HG02970 (cell line): ENCODE measurements around the gene EMCN.
"Not testable (repeated sequence)": the region's sequence is repeated elsewhere in the genome, so short reads cannot be mapped to it uniquely, and the experiment has no call there.

ENCODE experiments used
- ATAC-seq: cut with Tn5 transposase; IDR thresholded peaks from one replicate; pipeline ENCODE4 v1.9.1; 2021; ENCODE audit warnings: mild to moderate bottlenecking, moderate library complexity, moderate number of reproducible peaks; ENCODE audit not compliant: unreplicated experiment, low FRiP score

The EMCN gene, protein sequence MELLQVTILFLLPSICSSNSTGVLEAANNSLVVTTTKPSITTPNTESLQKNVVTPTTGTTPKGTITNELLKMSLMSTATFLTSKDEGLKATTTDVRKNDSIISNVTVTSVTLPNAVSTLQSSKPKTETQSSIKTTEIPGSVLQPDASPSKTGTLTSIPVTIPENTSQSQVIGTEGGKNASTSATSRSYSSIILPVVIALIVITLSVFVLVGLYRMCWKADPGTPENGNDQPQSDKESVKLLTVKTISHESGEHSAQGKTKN

DNA sequence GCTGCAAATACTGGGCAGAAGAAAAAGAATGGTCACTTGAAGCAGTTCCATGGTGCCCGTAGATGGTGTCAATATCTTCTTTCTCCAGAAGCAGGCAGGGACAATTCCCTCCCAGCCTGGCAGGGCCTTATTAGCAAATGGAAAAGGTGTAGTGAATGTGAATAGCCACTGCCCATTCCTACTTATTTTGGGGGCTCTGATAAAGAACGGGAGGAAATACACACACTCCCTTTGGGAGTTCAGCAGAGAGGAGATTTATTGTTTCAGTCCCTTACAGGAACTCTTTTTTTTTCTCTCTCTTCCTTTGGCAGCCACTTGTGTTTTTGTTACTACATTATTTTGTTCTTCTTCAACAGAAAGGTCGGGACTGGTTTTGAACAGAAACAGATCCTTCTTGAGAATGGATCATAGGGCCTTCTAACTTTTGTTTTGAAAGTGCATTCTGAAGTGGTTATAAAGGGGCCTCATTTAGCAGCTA, at the start of gene EMCN:
EMCN (minus strand) TSS at position 159 of the 478 bp plus-strand sequence; CDS start at position 51, 108 bp downstream.
- ATAC-seq: no peak

DNA sequence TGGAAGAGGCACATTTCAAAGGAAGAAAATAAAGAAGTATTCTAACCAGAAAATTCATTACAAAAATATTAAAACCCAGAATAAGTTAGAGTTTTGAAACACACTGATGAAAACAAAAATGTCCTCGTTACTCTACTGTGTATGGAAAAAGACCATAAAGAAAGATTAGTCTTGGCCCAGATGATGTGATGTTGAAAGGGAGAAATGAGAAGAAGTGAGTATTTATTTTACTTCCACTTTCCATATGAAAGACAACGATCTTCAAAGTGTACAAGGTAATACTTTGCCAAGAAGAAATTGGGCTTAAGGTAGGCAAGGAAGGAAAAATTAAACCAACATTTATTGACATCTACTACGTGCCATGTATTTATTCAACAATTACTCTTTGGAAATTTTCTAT, 48.6 kb upstream of the EMCN start:
- ATAC-seq: no peak

DNA sequence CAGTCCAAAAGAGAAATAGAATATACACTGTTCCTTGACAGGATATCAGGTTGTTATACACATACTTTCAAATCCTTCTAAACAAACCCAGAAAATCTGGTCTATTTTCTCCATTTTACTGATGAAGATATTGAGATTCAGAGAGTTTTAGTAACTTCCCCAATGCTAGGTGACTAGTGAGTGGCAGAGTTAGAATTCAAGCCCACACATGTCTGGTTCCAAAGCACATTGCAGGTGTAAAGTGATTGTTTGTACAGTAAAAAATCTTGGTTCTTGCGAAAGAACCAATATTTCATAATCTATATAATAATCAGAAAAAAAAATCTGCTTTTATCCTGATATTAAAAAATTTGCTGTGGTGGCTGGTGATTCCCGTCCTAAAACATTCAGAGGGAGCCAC, 39.5 kb upstream of the EMCN start:
- no peak for ATAC-seq

DNA sequence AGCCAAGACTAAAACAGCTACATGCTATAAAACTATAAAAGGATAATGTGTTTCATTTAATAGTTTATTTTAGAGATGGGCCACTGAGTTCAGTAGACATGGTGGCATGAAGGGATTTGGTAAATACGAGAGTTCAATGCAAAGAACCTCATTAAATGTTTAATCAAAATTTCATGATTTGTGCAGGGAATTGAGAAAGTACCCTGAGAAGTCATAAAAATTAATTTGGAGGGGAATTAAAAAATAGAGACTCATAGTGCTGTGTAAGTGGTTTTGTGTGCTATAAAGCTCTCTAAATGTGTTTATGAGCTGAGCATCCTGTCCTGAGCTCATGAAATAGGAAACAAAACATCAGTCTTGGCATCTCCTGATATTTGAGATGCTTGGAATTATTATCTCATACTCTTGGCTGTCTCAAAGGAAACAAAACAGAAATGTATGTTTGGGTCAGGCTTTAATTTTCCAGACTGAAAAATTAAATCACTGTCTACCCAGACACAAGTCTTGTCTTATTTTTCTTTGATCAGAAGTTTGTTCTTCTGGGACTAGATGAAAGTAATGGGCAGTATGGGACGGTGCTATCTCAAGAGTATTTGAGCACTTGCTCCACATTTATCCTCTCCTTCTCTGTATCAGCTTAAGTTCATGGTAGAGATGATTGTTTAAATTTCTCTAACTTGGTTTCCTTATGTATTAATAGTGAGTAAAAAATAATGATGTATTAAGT, 38.0 kb upstream of the EMCN start:
- no peak for ATAC-seq

DNA sequence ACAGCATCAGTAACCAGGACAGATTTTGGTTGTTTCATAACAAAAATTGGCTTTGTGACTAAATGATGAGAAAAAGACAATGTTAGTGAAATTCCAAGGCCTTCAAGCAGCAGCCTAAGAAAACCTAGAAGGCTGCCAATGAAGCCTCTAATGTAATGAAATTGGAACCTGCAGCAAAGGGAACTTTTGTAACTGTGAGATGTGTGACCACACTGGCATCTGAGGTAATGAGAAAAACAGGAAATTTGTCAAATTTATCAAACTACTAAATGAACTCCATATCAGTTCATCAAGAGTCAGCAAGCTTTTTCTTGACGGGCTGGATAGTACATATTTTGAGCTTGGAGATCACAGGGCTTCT, 30.4 kb upstream of the EMCN start:
- no peak for ATAC-seq

DNA sequence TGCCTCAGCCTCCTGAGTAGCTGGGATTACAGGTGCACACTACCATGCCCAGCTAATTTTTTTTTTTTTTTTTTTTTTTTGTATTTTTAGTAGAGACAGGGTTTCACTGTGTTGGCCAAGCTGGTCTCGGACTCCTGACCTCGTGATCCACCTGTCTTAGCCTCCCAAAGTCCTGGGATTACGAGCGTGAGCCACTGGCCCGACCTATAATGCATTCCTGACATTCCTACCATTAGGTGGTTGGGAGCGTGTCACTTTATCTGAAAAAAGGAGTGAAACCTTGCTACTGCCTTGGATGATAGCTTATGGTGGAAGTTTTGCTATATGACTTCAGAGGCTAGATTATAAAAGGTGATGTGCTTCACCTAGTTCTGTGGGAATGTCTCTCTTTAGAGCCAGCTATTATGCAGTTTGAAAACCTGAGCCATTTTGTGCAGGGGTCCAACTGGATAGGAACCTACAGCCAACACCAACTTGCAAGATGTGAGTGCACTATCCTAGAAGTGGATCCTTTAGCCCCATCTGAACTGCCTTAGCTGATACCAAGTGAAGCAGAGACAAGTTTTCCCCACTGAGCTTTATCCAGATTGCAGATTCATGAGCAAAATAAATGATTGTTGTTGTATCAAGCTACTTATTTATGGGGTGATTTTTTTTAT, 29.8 kb upstream of the EMCN start:
- ATAC-seq: no peak

DNA sequence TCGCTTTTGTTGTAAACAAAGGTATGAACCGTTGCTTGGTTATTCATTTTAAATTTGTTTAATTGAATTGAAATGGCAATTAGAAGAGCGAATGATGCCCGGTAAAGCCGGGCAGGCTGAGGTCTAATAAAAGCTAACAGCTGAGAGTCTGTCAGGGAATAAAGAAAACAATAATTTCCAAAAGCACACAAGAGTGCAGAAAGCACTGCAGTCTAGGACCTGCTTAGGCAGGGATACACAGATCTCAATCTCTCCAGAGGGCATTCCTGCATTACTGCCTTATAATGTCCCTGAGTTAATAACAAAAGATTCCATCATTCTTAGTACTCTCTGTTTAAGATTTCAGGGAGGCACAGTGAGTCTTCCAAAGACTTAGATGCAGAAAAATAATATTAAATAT, 27.6 kb upstream of the EMCN start:
- ATAC-seq: no peak

DNA sequence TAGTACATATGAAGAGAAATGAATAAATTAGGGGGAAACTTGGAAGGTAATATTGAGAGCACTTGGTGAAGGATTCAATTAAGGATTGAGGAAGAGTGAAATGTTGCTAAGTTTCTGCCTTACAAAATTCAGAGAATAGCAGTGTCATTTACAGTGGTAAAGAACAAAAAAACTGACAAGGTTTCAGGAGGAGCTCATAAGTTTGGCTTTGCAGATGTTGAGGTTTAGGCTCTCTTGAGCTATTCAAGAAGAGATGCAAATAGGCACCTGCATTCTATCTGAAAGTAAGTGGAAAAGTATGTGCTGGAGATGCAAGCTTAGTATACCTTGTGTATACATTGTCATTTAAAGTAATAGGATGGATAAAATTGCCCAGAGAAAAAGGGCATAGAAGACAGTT, 22.3 kb upstream of the EMCN start:
- no peak for ATAC-seq

DNA sequence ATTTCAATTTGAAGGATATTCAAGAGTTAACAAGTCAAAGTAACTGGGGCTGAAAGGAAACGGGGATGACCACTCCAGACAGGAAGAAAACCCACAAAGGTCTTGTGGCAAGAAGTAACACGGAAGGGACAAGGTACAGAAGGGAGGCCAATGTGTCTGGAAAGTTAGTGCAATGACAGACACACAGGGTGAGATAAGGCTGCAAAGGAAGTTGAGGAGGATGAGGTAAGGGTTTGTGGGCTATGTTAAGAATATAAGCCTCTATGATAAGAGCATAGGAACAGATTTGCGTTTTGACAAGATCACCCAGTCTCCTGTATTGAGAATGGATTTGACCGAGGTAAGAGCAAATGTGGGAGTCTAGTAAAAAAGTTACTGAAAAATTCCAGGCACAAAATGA, 21.9 kb upstream of the EMCN start:
- ATAC-seq: no peak

DNA sequence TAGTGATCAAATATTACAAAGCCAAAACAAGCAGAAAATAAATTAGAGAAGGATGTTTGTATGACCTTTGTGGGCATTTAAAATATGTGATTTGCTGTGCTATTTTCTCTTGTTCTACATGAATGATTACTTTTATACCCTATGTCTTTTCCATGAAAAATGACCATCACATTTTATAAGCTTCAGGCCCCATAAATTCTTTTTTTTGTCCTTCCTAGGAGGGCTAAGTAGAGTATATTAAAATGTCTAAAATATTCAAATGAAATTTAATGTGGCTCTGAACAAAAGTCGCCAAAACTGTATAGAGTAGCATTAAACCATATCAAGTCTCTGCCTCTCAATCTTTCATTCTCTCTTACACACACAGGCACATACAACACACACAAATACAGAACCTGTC, 15.9 kb upstream of the EMCN start:
- ATAC-seq: no peak

DNA sequence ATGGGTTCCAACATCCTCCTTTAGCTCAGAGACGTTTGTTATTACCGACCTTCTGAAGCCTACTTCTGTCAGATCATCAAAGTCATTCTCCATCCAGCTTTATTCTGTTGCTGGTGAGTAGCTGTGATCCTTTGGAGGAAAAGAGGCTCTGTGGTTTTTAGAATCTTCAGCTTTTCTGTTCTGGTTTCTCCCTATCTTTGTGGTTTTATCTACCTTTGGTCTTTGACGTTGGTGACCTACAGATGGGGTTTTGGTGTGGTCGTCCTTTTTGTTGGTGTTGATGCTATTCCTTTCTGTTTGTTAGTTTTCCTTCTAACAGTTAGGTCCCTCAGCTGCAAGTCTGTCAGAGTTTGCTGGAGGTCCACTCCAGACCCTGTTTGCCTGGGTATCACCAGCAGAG, 12.3 kb upstream of the EMCN start:
- ATAC-seq: not testable (repeated sequence)

DNA sequence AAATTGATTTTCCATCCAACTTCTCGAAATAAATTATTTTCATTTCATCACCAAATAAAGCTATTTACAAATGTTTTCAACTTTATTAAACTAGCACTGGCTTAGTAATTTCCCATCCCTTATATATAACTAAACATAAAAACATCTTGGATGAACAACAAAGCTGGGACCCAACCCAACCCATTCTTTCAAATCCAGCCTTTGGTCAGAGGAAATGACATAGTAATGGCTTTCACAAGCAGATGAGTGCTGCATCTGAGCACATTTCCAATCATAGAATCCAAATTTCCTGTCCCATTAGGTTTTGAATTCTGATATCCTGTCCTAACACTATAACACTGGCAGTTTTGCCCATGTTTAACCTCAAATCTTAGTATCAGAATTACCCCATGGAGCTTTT, 7.9 kb upstream of the EMCN start:
- no peak for ATAC-seq

DNA sequence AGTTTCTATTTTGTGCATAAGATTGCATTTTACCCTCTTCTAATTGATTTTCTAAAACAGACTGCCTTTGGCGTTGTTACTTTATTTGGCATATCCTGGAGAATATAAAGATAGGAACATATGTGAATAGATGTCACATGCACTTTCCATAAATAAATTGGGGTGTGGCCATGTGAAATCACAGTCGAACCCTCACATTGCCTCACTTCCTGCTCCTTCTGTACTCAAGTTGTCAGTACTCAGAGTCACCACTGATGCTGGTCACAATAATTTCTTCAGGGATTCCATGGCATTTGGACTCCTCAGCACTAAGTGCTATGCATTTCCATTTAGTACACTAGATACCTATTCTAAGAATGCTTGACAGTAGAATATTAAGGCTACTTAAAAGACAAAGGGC, 1.4 kb upstream of the EMCN start:
- no peak for ATAC-seq

DNA sequence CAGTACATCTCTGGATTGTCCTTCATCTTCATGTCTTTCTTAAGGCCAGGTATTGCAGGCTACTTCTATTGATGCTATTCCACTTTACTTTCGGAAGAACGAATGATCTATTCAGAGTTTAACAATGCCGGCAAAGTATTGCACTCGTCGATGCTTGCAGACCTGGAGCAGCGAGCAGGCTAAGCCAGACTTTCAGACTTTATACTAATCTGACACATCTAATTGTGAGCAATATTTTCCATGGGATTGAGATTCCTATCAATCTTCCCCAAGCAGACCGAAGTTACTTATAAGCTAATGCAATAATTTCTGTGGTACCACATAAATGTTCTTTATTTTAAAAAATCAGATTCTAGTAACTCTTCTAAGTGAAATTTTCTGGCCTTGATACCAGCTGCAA, 1.6 kb downstream of the EMCN start:
- ATAC-seq: no peak

DNA sequence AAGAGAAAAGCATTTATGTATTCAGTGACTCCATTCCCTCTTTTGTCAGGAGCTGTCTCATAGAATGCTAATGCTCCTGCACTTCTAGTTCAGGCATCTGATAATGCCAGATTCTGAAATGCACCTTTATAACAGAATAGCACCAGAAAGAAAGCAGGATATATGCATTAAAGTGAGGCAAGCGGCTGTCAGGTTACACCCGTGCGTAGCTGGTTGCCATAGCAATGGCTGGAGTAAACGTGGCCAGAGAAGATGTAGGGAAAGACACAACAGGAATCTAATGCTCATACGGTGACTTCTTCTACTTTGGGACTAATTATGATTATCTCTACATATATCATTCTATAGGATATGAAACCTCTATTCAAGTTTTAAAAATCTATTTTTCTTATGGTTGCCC, 5.9 kb downstream of the EMCN start:
- ATAC-seq: no peak

DNA sequence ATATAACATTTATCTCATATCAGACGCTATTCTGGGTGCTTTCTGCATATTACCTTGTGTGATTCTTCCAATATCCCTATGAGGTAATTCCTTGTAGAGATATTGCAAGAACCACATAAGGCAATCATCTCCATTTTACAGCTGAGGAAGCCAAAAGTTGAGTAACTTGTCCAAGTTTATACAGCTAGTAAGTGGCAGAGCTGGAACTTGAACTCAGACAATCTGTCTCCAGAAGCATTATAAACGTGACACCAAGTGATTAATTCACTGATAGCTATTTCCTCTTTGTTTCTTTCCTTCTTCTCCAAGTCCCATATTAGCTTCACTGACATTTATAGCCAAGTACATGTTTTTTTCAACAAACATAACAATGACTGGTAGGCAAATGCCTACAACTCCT, 7.3 kb downstream of the EMCN start:
- ATAC-seq: no peak

DNA sequence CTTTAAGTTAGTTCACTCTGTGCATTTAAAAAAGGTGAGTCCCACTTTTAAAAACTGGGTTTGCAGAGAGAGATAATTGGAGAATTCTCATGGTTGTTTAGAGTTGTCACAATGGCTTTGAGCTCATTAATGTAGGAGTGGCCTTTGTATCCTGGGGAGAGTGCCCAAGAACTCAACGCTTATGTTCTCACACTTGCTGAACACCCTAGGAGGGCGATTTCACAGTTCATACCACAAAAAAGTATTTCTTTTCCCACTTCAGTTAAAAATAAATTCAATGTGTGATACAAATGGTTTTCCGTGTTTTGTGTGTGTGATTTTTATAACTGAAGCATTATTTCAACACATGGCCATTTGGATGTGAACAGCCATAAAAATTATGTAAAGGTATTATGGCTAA, 8.4 kb downstream of the EMCN start:
- ATAC-seq: no peak

DNA sequence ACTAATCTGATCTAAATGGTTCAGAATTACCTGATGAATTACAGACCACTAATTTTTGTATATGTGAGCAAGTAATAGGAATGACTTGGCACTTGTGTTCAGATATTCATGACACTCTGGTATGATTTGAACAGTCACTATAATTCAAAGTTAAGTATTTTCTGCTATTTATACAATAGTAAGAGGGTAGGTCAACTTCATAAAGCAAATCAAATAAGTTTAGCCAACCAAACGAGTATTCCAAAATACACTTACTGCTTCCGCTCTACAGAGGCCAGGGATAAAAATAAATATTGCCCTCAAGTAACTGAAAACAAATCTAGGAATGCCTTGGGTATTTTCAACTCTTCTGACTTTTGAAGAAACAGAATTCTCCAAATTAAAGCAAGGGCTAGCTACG, 9.1 kb downstream of the EMCN start:
- no peak for ATAC-seq

DNA sequence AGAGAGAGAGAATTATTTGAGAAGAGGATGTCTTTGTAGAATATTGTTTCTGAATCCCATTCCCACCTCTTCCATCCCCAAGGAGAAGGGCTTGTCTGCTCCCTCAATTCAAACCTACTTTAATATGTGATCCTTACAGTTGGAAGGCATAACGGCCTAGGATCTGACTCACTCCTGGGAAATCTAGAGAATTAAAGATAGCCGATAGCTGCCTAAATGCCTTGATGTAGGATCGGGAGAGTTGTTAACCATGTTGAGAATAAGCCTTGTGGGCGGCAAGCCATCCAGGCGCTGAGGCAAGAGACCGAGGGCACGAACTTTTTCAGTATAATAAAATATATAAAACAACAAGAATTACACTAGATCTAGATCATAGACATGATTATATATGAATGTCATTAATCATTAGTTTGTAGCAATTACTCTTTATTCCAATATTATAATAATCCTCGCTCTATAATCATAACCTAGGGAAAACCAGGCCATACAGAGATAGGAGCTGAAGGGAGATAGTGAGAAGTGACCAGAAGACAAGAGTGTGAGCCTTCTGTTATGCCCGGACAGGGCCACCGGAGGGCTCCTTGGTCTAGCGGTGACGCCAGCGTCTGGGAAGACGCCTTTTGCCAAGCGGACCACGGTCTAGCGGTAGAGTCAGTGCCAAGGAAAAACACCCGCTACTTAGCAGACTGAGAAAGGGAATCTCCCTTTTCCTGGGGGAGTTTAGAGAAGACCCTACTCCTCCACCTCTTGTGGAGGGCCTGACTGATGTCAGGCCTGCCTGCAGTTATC, 13.5 kb downstream of the EMCN start:
- ATAC-seq: no peak

DNA sequence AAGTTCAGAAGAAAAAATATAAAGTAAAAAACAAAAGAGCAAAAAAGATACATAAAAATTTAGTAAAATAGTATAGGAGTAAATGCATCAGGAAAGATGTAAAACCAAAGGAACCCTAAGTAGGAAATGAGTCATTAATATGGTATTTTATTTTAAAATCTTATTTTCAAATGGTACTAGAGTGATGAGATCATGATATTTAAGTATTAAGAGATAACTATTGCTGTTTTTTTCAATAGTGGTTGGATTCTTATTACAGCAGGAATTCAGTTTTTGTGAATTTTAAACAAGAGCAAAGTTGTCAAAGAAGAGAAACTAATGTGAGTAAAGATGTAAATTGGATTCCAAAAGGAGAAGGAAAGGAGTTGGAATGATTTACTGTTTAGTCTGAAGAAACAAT, 20.0 kb downstream of the EMCN start:
- no peak for ATAC-seq

DNA sequence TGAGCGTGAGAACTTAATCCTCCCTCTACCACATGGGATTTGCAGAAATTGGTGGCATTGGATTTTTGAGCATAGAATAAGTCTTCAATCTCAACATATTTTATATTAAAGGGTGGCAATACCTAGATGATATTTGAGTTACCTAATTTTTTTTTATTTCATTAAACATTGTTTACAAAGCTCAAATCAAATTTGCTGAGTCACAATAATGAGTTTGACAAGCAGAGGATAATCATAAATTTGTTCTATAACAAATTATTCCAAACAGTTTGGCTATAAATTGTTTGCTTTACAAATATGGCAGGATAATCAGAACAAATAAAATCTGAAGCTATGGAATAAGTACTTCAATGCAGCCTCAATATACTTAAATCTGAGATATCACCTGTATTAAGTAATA, 22.7 kb downstream of the EMCN start:
- ATAC-seq: no peak
